ENCODE results near the gene CORO6.

Gene CORO6

DNA sequence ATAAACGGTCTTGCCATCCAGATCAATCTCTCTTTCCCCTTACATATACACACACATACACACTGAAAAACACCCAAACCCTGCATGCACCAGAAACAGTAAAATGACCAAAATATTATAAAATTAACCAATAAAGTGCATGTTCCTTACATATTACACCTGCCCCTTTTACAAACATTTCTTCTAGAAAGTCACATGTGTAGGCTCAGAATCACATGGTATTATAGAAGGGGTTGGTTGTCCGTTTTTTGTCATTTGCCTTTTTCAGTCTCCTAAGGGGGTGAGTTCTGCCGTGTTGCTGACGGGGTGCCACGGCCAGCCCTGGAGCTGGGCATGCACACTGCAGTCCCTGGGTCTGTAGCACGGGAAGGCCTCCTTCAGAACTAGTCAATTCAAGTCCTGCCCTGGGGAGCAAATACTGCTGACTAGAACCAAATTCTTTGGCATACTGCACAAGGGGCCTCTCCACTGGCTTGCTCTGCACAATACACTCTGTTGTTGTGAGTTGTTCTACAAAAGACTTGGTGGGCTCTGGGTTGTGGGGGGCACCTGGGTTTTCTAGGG lies 8.0 kb upstream of the CORO6 start:
- DNase-seq (ENCODE audit: low spot score) = no peak

DNA sequence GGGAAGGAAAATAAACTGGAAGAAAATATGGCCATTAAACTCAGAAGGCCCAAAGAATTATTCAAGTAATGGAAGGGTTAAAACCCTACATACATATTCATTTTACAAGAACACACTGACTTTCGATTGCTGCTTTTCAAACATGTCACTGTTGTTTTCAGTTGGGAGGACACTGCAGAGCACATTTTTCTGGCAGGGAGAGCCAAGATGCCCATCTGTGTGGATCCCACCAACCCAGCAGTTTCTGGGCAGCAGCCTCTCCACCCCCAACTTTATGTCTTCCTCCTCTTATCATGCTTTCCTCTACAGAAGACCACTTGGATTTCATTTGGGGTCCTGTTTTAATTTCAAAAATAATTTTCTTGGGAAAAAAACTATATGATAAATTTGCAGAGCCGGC lies 7.1 kb upstream of the CORO6 start:
- DNase-seq (ENCODE audit: low spot score) = no peak

DNA sequence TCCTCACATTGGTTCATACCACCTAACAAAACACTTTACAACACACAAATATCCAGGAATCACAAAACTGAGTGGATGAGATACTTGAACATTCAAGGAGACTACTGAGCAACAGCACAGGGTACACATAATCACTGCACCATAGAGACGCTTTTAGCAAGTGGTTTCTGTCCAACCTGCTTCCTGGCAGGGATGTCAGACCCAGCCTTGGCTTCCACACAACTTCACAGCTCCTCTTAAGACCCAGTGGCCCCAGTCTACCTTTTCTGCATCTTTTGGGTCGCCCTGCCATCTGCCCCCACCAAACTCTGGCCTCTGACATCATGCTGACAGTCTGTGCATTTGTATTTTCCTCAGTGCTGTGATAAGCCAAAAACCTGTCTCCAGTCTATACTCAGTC lies 5.9 kb upstream of the CORO6 start:
- DNase-seq (ENCODE audit: low spot score) = no peak

DNA sequence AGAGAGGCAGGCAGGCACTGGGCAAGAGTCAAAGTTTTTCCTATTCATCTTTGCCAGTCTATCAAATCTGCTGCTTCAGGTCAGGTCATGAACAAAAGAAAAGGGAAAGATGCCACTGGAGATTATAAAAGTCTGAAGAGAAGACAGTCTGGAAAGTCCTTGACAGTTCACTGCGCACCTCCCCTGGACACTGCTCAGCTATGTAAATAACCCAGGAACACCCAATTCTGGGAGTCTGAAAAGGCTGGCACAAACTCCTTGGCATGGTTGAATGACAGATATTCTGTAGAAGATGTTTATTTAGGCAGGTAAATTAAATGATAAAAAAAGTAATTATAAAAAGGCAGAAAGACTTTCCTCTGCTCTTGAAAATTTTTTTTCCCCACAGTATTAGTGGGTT lies 5.2 kb upstream of the CORO6 start:
- no peak for DNase-seq (ENCODE audit: low spot score)

DNA sequence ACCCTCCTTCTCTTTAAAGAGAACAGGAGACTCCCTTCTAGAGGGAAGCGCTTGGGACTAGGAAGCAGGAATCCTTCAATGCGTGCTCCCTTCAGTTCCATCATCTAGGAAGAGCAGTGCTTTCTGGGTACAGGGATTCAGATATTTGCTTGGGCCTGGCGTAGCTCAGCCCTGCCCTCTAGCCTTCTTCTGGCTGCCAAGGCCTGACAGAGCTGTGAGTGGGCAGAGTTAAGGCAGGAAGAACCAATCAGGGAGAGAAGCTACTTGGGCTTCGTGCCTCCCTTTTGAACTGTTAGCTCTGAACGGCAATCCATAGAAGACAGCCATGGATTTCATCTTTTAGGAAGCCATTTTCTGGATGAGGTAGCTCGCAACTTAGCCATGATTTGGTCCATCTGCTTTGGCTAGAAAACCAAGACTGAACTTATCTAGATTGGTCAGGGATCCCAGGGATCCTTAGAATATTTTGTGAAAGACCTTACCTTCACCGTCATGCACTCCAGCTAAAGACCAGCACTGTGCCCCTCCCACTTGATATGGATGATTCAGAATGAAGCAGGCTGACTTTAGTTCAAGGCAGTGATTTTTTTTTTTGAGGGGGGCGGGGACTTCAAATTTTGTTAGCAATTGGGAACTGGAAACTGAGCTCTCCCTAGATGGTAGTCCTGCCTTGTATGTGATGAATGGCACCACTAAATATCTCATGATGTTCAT lies 2.5 kb upstream of the CORO6 start:
- peak; percentile 75 for DNase-seq (ENCODE audit: low spot score)

DNA sequence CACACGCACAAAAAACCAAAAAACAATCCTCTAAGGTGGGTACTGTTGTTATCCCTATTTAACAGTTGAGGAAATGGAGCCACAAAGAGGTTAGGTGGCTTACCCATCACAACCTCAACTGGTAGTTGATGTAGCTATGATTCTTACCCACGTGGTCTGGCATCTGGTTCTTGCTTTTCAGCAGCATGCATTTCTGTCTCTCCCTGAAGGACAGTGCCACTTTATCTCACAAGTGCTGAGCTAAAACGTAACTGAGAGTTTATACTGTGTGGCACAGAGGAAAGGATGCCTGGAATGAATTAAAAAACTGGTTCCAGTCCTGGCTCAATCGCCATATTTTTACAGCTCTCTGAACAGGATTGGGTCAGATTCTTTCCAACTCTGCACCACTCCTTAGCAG lies 1.9 kb upstream of the CORO6 start:
- DNase-seq (ENCODE audit: low spot score) = no peak

DNA sequence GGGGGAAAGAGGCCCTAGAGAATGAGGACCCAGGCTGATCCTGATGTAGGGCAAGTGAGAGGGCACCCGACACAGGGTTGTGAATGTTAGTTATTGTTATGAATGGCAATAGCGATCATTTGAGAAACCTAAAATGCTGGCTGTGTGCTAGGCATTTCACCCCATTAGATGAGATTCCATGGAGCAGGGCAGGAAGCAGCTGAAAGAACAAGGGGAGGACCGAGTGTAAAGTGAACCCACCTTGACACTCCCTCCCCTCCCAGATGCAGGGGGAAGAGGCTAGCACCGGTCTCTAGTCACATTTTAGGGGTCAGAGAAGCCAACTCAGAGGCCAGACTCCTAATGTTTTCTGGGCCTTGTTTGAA lies 553 bp upstream of the CORO6 start:
- DNase-seq (ENCODE audit: low spot score) = no peak

DNA sequence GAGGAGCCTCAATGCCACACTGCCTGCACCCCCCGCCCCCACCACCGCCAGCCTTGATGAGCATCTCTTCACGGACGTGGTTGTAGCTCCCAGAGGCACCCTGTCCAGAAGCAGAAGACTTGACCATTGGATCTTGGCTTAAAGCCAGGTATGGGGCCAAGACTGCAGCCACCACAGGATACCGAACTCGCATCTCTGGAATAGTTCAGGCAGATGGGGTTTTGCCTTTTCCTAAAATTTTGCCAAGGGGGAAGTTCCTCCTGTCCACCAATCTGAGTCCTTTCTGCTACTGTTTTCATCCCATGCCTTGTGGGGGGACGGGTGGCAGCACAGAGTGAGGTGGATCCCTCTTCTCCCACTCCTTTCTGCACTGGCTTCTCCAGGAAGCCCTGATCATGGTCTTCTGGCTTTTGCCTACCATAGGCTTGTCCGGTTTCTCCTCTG lies 939 bp downstream of the CORO6 start:
- DNase-seq (ENCODE audit: low spot score) = peak; percentile 37

DNA sequence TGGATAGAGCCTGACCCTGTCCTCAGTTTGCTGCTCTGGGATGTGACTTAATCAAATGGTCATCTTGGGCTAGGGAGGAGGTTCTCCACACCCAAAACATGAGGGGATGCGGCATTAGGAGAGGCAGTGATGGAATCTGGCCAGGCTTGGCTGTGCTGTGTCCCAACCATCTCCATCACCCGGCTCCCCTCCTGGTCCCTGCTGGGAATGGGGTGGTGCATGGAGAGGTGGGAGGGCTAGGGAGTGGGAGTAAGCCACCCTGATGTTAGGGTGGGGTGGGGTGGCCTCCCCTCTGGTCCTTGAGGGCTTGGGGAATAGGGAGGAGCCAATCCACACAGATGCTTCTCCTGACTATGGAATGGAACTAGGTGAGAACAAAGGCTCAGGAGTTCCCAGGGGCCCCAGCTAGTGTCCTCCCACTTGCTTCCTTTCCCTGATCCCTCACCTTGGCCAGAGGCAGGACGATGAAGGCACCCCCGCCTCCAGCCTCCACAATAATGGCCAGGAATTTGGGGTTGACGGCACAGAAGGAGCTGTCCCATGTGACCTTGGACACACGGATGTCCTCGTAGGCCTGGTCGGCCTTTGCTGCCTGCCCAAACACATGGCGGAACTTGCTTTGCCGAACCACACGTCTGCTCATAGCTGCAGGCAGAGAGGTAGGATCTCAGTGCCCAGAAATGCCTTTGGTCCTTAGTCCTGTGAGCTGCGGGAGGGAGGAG lies 1.8 kb downstream of the CORO6 start:
- DNase-seq (ENCODE audit: low spot score) = no peak

DNA sequence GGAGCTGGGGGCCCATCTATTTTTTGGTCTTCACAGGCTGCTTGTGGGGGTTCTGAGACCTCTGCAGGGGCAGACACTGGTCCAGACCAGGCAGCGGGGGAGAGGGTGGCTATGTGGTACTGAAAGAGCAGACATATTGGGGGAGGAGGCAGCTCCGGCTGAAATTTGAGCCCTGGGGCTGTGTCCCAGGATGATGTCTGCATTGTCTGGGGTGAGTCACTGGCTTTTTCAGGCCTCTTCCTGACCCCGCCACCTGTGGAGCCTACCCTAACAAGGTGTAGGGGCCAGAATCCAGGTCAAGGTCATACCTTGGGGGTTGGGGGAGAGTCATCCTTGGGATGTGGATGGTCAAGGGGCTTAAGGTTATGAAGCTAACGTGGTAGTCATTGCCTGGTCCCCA lies 2.4 kb downstream of the CORO6 start:
- DNase-seq (ENCODE audit: low spot score) = no peak

DNA sequence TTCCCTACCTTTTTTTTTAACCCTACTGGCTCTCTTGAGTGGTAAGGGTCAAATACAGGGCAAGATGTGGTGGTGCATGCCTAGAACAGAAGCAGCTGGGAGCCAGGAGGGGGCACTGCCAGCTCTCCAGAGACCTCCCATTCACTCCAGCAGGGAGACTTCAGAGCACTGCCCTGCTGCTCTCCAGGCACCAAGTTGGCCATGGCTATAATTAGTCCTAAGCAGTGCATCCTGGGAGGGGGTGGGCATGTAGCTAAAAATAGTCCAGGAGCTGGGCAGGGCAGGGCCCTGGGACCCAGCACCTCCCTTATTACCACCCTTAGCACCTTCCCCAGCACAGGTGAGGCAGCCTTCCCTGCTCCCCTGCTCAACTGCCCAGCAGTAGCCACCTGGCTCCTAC lies 3.5 kb downstream of the CORO6 start:
- peak; percentile 37 for DNase-seq (ENCODE audit: low spot score)

DNA sequence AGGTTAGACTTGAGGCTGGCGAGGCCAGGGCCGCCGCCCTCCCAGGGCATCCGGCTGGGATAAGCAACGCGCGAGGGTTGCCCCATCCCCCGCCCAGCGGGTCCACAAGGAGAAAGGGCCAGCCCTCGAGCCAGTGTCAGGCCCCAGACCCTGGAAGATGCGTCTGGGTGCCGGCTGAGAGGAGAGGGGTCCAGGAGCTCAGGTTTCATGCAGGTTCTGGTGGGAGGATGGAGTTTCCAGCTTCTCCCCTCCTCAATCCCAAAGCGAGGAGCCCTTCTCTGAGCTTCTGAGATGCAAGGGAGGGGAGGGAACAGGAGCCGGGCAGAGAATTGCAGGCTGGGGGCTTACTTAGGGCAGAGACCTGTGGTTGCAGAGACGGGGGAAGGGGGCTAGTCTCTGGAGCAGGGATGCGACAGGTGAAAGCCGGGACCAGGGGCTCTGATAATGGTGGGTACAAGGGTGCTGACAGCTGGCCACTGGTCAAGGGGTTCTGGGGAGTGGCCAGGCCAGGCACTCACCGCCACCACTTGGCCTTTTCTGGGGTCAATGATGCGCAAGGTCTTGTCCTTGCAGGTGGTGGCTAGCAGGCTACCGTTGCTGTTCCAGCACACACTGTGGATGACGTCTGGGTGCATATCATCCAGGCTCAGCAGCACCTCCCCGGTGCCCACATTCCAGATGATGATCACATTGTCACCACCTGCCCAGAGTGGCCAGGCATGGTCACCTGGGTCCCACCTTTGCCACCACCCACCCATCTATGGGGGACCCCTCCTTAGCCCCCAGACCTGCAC lies 4.2 kb downstream of the CORO6 start:
- no peak for DNase-seq (ENCODE audit: low spot score)

DNA sequence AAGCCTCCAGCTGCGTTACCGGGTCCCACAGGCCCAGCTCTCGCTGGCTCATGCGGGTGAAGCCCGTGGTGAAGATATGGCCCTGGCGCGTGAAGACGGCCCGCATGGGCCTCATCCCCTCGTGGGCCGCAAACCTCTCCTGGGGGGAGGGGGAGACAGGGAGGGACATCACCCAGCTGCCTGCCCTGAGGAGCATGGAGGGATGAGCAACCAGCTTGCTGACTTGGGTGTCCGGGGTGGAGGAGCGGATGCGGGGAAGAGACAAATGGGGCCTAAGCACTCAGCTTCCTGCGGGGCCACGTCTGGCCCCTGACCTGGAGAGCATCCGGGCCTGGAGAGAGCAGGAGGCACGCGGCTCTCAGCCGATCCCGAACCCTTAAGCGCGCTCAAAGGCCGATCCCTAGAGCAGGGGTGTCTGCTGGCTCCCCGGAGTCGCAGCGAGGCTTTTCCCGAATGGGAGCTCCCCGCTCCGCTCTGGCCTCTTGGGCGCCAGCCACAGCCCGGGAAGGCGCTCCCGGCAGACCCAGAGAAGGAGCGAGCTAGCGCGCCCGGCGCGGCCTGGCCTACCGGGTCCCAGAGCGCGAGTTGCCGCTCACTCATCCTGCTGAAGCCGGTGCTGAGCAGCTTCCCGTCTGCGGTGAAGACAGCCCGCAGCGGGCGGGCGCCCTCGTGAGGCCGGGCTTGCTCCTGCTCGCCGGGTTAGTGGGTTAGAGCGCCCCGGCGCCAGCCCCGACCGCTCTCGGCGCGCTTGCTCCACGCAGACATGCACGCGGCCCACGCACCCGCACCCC lies 5.0 kb downstream of the CORO6 start:
- DNase-seq (ENCODE audit: low spot score) = peak; percentile 56

DNA sequence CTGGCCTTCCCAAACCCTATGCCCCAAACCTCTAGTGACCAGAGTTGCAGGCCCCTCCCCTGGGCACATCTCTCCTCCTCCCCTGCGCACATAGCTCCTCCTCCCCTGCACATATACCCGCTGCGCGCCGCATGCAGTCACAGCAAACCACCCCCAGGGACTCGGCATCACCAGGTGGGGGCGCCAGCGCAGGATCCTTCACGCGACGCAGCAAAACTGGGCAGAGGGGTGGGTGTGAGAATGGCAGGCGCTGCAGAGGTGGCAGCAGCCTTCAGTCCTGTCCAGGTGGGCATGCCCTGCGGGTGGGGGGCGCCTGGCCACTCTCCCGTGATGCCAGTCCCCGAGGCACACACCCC lies 5.6 kb downstream of the CORO6 start:
- DNase-seq (ENCODE audit: low spot score) = peak; percentile 33

DNA sequence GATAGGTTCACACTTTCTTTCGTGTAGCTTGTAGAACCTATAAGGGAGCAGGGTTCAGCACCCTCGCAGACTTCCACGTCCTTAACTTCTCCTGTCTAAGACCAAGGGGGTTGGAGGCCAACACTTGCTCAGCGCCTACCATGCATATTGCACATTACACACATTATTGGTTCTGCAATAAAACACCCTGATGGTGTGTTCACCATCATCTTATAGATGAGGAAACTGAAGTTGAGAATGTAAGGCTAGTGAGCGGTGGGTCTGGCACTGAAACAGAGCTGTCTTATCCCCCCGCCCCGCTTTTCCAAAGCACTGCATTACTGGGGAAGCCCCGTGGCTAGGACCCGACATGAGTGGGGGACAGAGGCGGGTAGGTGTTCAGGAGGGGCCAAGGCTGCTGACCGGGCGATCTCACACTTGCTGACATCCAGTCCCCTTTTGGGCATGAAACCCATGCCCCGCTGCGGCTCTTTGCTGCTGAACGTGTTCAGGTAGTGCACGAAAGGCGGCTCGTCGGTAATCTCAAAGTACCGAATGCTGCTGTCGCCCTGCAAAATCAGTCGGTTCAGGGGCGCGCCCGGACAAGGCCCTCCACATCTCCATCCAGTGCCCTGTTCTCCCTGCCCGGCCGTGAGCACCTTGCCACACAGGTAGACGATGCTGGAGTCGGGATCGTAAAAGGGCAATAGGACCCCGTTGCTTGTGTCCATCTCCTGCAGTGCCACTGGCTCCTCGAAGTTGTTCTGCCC lies 6.2 kb downstream of the CORO6 start:
- DNase-seq (ENCODE audit: low spot score) = no peak

DNA sequence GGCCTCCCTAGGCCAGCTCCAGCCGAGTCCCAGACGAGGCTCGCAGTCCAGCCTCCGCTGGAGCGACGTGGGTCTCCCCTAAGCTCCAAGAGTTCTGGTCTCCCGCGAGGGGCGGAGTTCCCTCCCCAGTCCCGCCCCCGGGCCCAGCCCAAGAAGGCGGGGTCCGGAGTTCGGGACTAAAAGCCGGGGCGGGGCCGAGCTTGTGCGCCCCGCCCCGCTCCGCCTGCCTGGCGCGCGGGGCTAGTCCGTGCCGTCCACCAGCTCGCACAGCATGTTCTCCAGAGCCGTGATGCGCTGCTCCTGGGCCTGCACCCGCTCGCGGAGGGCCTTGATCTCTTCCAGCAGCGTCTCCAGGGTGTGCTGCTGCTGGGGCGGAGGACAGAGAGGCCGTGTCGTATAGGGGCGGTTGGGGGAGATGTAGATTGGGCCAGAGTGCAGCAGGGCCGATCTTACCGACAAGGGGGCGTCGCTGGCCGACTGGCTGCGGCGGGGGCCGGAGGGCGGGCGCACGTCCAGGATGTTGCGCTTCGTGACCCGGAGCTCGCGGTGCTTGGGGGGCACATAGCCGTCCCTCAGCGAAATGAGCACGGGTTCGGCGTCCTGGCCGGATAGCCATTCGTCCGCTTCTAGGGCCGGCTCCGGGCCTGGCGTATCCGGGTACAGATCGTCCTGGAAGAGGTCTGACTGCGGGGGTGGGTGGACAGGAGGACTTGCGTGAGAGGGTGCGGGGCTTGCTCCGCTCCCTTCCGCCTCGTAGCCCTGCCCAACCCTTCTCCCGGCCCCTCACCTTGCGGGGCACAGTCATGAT lies 7.0 kb downstream of the CORO6 start:
- peak; percentile 70 for DNase-seq (ENCODE audit: low spot score)

DNA sequence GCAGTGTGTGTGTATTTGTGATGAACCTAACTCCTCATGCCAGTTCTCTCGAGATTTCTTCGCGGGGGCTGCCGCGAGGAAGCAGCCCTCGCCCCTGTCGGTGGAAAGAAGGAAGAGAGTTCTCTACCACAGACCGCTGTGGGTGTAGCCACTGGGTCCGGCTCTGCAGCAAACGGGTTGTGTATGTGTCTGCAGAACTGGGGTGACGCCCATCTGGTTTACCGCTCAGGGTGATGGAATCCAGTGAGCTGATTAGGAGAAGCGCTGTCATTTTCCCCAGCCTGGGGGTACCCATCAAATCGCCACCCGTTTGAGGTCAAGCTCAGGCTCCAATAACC lies 7.7 kb downstream of the CORO6 start:
- DNase-seq (ENCODE audit: low spot score) = no peak

DNA sequence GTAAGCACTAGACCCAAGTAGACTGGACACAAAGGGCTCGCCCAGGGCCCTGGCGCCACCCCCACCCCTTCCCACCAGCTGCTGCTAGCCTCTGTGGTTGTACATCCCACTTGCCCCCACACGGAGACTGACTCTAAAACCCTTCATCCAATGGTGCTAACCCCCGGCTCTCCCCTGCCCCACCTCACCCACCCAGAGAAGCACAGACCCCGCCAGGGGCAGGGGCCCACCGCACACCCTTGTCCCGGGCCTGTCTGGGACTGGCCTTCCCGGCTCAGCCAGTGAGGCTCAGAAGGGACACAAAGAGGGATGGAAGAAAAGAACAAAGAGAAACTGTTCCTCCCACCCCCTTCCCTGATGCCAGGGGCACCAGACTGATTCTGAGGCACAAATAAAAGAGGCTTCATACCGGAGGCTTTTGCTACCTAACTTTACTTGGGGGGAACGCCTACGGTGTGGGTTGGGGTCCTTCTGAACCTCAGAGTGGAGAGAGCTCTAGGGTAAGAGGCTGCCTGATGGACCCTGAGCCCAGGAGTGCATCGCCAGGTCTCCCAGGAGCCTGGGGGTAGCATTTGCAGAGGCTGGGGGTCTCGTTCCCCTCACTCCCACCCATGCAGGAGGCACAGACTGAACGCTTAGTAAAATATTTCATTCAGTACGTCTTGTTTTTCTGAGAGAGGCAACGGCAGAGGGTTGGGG lies 8.2 kb downstream of the CORO6 start:
- no peak for DNase-seq (ENCODE audit: low spot score)

DNA sequence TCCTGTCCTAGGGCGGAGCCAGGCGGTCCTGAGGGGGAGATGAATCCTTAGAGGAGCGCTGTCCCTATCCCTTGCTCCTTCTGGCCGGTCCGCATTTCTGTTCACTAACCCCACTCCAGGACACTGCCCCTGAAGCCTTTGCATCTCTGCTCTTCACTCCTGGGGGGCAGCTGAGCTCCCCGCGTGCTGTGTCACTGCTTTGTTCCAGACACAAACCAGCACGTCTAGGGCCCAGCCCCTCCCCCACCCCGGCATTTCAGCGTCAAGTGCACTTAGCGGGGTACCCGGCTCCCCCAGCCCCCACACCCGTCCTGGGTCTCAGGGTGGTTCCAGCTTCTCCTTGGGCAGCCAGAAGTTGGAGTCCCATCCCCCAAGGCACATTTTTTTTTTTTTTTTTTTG lies 8.9 kb downstream of the CORO6 start:
- no peak for DNase-seq (ENCODE audit: low spot score)

DNA sequence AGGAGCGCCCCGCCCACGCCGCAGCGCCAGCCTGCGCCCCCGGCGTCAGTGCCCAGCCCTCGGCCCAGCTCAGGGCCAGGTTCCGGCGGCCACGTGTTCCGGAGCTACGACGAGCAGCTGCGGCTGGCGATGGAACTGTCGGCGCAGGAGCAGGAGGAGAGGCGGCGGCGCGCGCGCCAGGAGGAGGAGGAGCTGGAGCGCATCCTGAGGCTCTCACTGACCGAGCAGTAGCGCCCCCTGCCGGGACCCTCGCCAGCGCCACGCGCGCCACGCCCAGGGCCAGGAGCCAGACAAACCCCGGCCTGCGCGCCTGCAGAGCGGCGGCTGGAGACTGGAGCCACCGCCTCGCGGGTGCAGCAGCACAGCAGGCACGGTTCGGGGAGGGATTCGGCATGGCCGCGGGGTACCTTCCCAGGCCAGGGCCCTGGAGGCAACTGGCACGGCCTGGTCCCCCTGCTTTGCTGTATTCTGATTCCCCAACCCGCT lies 9.3 kb downstream of the CORO6 start:
- peak; percentile 59 for DNase-seq (ENCODE audit: low spot score)

Data from cerebellar cortex (tissue), 1 donor.